EH (cell line): ENCODE results near the gene ACER2.

Source experiments
- DNase-seq: peaks from one replicate; pipeline ENCODE4 v3.0.0-alpha.2; 2015; ENCODE audit warnings: low read depth

The ACER2 gene

GRCh38 chr9:19456426-19456825, 47.6 kb downstream of the ACER2 start:
- no peak for DNase-seq

GRCh38 chr9:19456996-19457692, 48.3 kb downstream of the ACER2 start:
- DNase-seq: peak; percentile 80

- no peak for DNase-seq
Measured at GRCh38 chr9:19457693-19458009, 48.8 kb downstream of the ACER2 start.

- no peak for DNase-seq
Measured at GRCh38 chr9:19460243-19460642, 51.4 kb downstream of the ACER2 start.

GRCh38 chr9:19461135-19461534, 52.3 kb downstream of the ACER2 start:
- no peak for DNase-seq

GRCh38 chr9:19464061-19464763, 55.4 kb downstream of the ACER2 start:
- no peak for DNase-seq

- DNase-seq: peak; percentile 54
Measured at GRCh38 chr9:19464764-19465585, 56.2 kb downstream of the ACER2 start.

- peak; percentile 26 for DNase-seq
Measured at GRCh38 chr9:19465586-19466279, 56.9 kb downstream of the ACER2 start.

GRCh38 chr9:19466280-19466639, 57.5 kb downstream of the ACER2 start:
- no peak for DNase-seq

- DNase-seq: no peak
Measured at GRCh38 chr9:19469271-19469670, 60.5 kb downstream of the ACER2 start.

GRCh38 chr9:19470567-19470966, 61.8 kb downstream of the ACER2 start:
- no peak for DNase-seq

GRCh38 chr9:19470981-19471650, 62.3 kb downstream of the ACER2 start:
- no peak for DNase-seq

GRCh38 chr9:19471737-19472648, 63.2 kb downstream of the ACER2 start:
- DNase-seq: peak; percentile 59

GRCh38 chr9:19473605-19474004, 64.8 kb downstream of the ACER2 start:
- no peak for DNase-seq

GRCh38 chr9:19479874-19480273, 71.1 kb downstream of the ACER2 start:
- DNase-seq: no peak

GRCh38 chr9:19480345-19480744, 71.5 kb downstream of the ACER2 start:
- DNase-seq: no peak

GRCh38 chr9:19481121-19481870, 72.5 kb downstream of the ACER2 start:
- DNase-seq: no peak

GRCh38 chr9:19481971-19482404, 73.2 kb downstream of the ACER2 start:
- DNase-seq: no peak

- DNase-seq: no peak
Measured at GRCh38 chr9:19484699-19485098, 75.9 kb downstream of the ACER2 start.

- no peak for DNase-seq
Measured at GRCh38 chr9:19485193-19485592, 76.4 kb downstream of the ACER2 start.
